GM18907 (cell line): Measurements from ENCODE around the gene HBD.

Experiments
- ATAC-seq: cut with Tn5 transposase; IDR thresholded peaks from one replicate; pipeline ENCODE4 v1.9.1; 2021; ENCODE audit warnings: mild to moderate bottlenecking, moderate library complexity; ENCODE audit not compliant: unreplicated experiment

Gene HBD

GRCh38 chr11:5196731-5197130 lies 37.6 kb downstream of the HBD start:
- ATAC-seq = no peak

- ATAC-seq = no peak
Observed at GRCh38 chr11:5196067-5196466, 38.2 kb downstream of the HBD start.

DNA sequence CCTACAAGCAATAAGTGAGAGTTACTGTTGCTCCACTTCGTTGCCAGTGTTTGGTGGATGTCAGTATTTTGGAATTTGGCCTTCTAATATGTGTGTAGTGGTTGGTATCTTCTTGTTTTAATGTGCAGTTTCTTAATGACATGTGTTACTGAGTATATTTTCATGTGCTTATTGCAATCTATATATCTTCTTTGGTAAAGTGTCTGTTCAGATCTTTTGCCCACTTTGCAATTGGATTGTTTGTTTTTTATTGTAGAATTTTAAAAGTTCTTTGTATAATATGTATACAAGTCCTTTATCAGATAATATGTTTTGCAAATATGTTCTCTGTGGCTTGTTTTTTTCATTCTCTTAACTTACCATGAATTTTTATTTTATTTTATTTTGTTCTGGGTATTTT lies 41.5 kb downstream of the HBD start:
- ATAC-seq = no peak

GRCh38 chr11:5188201-5188600 lies 46.1 kb downstream of the HBD start:
- no peak for ATAC-seq
